ENCODE data around the gene POU2AF2.

The POU2AF2 gene

DNA sequence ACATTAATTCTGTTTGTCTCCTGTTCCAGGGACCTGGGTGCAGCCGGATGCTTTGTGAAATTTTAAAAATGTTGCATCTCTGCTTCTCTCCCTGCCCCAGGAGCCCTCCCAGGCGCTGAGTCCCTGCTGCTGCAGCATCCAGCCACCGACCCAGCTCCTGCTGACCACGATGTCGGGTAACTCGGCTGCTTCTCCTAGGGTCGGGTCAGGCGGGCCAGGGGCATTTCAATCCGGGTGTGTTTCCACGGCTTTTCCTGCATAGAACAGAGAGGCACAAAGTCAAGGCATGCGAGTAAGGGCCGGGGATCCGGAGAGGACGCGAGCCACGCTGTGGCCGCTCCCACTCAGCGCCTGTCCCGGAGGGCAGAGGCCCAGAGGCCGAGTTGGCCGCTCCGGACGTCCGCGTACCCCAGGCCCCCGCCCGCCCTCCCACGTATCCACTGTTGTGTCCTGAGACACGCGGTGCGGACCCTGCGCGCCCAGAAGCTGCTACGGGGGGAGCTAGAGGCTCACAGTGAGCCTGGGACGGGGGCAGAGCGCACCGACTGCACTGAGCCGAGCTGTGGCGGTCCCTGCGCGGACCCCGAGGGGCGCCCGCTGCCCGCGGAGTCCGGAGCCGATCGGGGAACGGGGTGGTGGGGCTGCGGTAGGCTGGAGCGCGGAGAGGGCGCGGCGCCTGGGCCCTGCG lies 53.0 kb downstream of the POU2AF2 start, which contains the start of gene POU2AF3:
Gene POU2AF3 (plus strand): TSS at position 134 of the 688 bp plus-strand sequence. CDS start 36 bp downstream, at position 170.
- no peak for DNase-seq (ENCODE audit: low spot score)
- TF ChIP-seq, protein P1, sequence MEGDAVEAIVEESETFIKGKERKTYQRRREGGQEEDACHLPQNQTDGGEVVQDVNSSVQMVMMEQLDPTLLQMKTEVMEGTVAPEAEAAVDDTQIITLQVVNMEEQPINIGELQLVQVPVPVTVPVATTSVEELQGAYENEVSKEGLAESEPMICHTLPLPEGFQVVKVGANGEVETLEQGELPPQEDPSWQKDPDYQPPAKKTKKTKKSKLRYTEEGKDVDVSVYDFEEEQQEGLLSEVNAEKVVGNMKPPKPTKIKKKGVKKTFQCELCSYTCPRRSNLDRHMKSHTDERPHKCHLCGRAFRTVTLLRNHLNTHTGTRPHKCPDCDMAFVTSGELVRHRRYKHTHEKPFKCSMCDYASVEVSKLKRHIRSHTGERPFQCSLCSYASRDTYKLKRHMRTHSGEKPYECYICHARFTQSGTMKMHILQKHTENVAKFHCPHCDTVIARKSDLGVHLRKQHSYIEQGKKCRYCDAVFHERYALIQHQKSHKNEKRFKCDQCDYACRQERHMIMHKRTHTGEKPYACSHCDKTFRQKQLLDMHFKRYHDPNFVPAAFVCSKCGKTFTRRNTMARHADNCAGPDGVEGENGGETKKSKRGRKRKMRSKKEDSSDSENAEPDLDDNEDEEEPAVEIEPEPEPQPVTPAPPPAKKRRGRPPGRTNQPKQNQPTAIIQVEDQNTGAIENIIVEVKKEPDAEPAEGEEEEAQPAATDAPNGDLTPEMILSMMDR (IDR thresholded peaks at IDR 0.05; ENCODE audit: extremely low read depth, missing control alignments): no peak

DNA sequence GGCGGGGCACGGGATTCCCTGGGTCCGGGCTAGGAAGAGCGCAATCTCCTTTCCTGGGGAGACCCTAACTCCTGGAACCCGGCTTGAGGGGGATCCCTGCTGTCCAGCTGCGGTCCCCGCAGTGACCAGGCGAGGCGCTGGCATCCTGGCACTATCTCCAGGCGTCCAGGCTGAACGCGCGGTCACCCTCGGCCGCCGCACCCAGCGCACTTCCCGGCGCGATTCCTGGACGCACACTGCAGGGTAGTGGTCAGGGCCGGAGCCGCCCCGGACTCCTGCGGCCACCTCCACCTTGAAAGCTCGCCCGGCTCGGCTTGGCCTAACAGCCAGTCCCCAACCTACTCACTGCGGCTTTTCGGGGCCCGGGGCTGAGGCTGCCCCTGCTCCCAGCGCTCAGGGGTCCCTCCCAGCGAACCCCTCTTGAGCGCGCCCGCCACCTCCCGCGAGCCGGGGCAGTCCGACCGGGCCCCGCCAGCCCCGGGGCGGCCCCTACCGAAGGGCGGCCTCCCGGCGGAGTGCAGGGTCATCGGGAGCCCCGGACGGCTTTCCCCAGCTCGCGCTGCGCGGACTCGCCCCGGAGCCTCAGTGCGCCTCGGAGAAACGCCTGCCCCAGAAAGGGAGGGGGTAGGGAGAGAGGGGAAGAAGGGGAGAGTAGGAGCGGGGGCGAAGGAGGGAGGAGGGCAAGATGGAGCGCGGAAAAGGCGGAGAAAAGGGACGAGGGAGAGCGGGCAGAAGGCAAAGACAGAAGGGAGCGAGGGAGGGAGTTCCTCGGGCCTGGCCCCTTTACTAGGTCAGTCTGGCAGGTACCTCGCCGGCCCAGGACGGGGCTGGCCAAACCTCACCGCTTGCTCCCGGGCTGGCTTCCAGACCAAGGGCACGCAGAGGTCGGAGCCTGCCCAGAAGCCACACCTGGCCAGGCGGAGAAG lies 53.8 kb downstream of the POU2AF2 start:
- TF ChIP-seq, protein P1 (IDR thresholded peaks at IDR 0.05; ENCODE audit: extremely low read depth, missing control alignments): peak; percentile 40
- peak; percentile 80 for DNase-seq (ENCODE audit: low spot score)

DNA sequence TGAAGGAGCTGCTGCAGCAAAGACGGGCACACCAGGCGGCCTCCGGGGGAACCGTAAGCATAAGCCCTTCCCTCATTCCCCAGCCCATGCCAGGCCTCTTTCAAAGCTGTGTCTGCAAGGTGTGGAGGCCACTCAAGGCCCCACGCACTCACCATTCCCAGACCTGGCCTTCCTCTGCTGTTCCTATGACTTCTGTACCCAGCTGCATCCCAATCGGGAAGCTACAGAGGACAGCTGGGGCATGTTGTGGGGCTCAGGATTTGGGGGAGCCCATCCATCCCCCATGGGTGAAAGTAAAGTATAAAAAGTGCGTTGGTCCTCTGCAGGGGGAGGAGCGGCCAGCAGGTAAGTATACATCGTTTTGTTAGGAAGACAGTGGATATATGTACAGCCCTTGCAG lies 55.0 kb downstream of the POU2AF2 start:
- DNase-seq (ENCODE audit: low spot score): no peak

DNA sequence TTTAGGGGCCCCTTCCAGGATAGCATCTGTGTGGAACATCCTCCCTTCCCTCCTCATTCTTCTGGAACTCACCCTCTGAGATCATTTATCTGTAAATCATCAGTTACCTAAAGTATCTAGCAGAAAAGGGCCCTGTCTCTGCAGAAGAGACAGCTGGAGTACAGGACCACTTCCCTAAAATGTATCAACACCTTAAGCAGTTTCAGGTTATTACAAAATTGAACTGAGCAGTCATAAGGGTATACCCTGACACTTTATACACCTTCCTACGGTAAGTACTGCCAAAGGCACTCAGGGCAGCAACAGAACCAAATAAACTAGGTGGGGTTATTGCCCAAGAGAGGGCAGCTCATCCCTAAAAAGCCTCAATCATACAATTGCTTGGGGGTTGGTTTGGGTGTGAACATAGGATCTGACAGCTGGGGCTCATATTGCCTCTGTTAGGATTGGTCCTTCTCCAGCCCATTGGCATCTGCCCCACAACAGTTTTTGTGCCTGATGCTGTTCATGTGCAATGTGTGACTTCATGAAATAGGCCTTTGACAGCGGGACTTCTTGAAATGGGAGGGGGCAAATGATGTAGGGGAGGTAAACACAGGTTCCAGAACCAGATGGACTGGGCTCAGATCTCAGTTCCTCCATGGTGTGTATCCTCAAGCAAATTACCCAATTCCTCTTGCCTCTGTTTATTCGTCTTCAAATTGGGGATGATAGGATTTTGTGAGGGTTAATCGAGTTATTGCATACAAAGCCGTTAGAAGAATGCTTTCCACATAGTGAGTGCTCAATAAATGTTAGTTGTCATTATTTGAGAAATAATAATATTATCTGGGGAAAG lies 55.7 kb downstream of the POU2AF2 start:
- TF ChIP-seq, protein P1 (IDR thresholded peaks at IDR 0.05; ENCODE audit: extremely low read depth, missing control alignments): no peak
- DNase-seq (ENCODE audit: low spot score): peak; percentile 41

More for the DNA sequence above, 55.0 kb downstream of the POU2AF2 start:
- TF ChIP-seq, protein P1 (IDR thresholded peaks at IDR 0.05; ENCODE audit: extremely low read depth, missing control alignments): no peak

DNA sequence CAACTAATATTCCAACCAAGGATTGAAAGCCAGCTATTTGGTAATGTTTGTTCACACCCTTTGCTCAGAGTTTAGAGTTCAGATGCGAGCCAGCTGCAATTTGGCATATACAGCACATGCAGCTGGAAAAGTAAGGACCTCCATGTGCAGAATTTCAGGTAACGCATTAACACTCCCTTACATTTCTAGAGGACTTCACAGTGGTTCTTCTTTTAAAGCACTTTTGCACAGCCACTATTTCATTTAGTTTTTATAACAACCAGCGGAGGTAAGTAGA lies 56.3 kb downstream of the POU2AF2 start:
- DNase-seq (ENCODE audit: low spot score): no peak
- TF ChIP-seq, protein P1 (IDR thresholded peaks at IDR 0.05; ENCODE audit: extremely low read depth, missing control alignments): no peak

DNA sequence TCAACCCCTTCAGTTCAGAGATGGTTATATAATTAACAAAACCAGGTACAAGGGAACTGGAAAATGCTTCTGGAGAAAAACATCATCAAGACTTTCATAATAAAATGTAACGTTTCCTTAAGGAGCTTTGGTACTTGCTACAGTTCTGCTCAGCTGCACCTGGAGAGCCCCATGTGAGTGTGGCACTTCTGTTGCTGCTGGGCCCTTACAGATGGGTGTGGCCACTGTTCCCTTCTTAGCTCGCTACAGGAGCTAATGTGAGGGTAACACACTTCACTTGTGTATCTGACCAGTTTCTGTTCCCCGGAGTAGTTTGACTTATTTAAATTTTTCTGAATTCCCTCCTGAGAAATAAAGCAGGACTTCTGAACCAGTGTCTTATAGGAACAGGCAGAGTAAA lies 56.8 kb downstream of the POU2AF2 start:
- TF ChIP-seq, protein P1 (IDR thresholded peaks at IDR 0.05; ENCODE audit: extremely low read depth, missing control alignments): no peak
- no peak for DNase-seq (ENCODE audit: low spot score)
